Measurements from ENCODE around the gene STK16. TPM values are rescaled to one million over a fixed set of nuclear protein-coding genes. Genes with fewer than 3 reads are reported as not detected.
"Not testable (repeated sequence)": the region's sequence is repeated elsewhere in the genome, so short reads cannot be mapped to it uniquely, and the experiment has no call there.

The STK16 gene
- total and polyA plus RNA-seq, 4 donors = 19.7 to 37.2 (median 24.7) TPM

- DNase-seq (peak; percentile 64 to 86), ATAC-seq (ENCODE audit: low FRiP score) (peak; percentile 47)
- Histone ChIP-seq H3K27me3 (ENCODE audit: control insufficient read depth in 1 of 2, insufficient read depth in 2 of 2, low read length in 1 of 2) (no peaks in the 10 kb centered on the region), H3K9me3 (ENCODE audit: control insufficient read depth, low read length) (no peaks in the 10 kb centered on the region), H3K4me3 (ENCODE audit: low read length in 2 of 2) (peak within 1 kb of the TSS; percentile 75 to 76), H3K4me1 (ENCODE audit: control insufficient read depth in 1 of 2, insufficient read depth in 2 of 2, low read length in 2 of 2) (no peaks in the 10 kb centered on the region), H3K27ac (ENCODE audit: low read depth in 1 of 2, low read length in 2 of 2) (peak within 1 kb of the TSS; percentile 8 to 76), H3K36me3 (ENCODE audit: control insufficient read depth in 1 of 2, insufficient read depth in 2 of 2, low read length in 1 of 2) (no peaks in the 10 kb centered on the region)
- intact Hi-C loops (cut with DNase I) = loop anchor here in 1 of 2 donors (2.0 kb wide), 3 partner anchors 26 to 42 kb away; partner anchors contain the start of genes ABCB6 and DNAJB2
- WGBS, 2 donors = 10 to 11% methylated on average over 46 to 49 of the region's 49 CpGs
Observed at GRCh38 chr2:219252900-219253752, 7.8 kb downstream of the STK16 start, which contains the start of gene TUBA4B. Gene TUBA4B, plus strand, starts transcription at chr2:219253243. Its CDS starts 165 bp downstream, at chr2:219253408.

- H3K4me1 ChIP-seq (ENCODE audit: control insufficient read depth in 1 of 2, insufficient read depth in 2 of 2, low read length in 2 of 2) = no peaks in the 10 kb centered on the region
- intact Hi-C loops (cut with DNase I) = loop anchor here in 1 of 2 donors (2.0 kb wide), 3 partner anchors 25 to 41 kb away; partner anchors contain the start of genes ABCB6 and DNAJB2
- WGBS, 2 donors = 0% methylated on average over 60 to 76 of the region's 76 CpGs
- no peaks in the 10 kb centered on the region for H3K27me3 ChIP-seq (ENCODE audit: control insufficient read depth in 1 of 2, insufficient read depth in 2 of 2, low read length in 1 of 2)
- peak within 1 kb of the TSS; percentile 8 to 76 for H3K27ac ChIP-seq (ENCODE audit: low read depth in 1 of 2, low read length in 2 of 2)
- H3K9me3 ChIP-seq (ENCODE audit: control insufficient read depth, low read length) = no peaks in the 10 kb centered on the region
- H3K4me3 ChIP-seq (ENCODE audit: low read length in 2 of 2) = peak within 1 kb of the TSS; percentile 75 to 76
- peak; percentile 90 to 95 for DNase-seq
- H3K36me3 ChIP-seq (ENCODE audit: control insufficient read depth in 1 of 2, insufficient read depth in 2 of 2, low read length in 1 of 2) = no peaks in the 10 kb centered on the region
- ATAC-seq (ENCODE audit: low FRiP score) = peak; percentile 93
Observed at GRCh38 chr2:219253753-219254589, 8.7 kb downstream of the STK16 start, which contains the start of gene TUBA4A. Gene TUBA4A, minus strand, starts transcription at chr2:219253918. Its CDS starts 60 bp downstream, at chr2:219253858.

GRCh38 chr2:219254590-219255201 is 9.4 kb downstream of the STK16 start:
- H3K4me3 ChIP-seq (ENCODE audit: low read length in 2 of 2) = peak overlapping the region; percentile 46 to 75
- no peak for DNase-seq
- no peaks in the 10 kb centered on the region for H3K9me3 ChIP-seq (ENCODE audit: control insufficient read depth, low read length)
- 27 to 30% methylated on average over 11 to 12 of the region's 12 CpGs for WGBS, 2 donors
- H3K27ac ChIP-seq (ENCODE audit: low read depth in 1 of 2, low read length in 2 of 2) = no peak overlapping the region
- no peaks in the 10 kb centered on the region for H3K36me3 ChIP-seq (ENCODE audit: control insufficient read depth in 1 of 2, insufficient read depth in 2 of 2, low read length in 1 of 2)
- H3K4me1 ChIP-seq (ENCODE audit: control insufficient read depth in 1 of 2, insufficient read depth in 2 of 2, low read length in 2 of 2) = no peaks in the 10 kb centered on the region
- H3K27me3 ChIP-seq (ENCODE audit: control insufficient read depth in 1 of 2, insufficient read depth in 2 of 2, low read length in 1 of 2) = no peaks in the 10 kb centered on the region
- intact Hi-C loops (cut with DNase I) = no loop called here
- no peak for ATAC-seq (ENCODE audit: low FRiP score)

DNA sequence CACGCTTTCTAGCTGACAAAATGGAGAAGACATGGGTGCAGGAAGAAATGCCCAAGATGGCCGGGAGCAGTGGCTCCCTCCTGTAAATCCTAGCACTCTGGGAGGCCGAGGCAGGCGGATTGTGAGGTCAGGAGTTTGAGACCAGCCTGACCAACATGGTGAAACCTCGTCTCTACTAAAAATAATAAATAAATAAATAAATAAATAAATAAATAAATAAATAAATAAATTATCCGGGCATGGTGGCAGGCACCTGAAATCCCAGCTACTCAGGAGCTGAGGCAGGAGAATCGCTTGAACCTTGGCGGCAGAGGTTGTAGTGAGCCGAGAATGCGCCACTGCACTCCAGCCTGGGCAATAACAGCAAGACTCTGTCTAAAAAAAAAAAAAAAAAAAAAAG is 13.7 kb downstream of the STK16 start:
- not testable (repeated sequence) for ATAC-seq (ENCODE audit: low FRiP score); H3K36me3 ChIP-seq (ENCODE audit: control insufficient read depth in 1 of 2, insufficient read depth in 2 of 2, low read length in 1 of 2); H3K4me3 ChIP-seq (ENCODE audit: low read length in 2 of 2); H3K27me3 ChIP-seq (ENCODE audit: control insufficient read depth in 1 of 2, insufficient read depth in 2 of 2, low read length in 1 of 2); H3K4me1 ChIP-seq (ENCODE audit: control insufficient read depth in 1 of 2, insufficient read depth in 2 of 2, low read length in 2 of 2); H3K9me3 ChIP-seq (ENCODE audit: control insufficient read depth, low read length); H3K27ac ChIP-seq (ENCODE audit: low read depth in 1 of 2, low read length in 2 of 2)
- 83 to 86% methylated on average over 10 of the region's 10 CpGs for WGBS, 2 donors
- intact Hi-C loops (cut with DNase I) = loop anchor here in 1 of 2 donors (2.0 kb wide), 1 partner anchor 14 kb away; no protein-coding TSS in a partner anchor
- peak in 1 of 2 donors; percentile 35 for DNase-seq

DNA sequence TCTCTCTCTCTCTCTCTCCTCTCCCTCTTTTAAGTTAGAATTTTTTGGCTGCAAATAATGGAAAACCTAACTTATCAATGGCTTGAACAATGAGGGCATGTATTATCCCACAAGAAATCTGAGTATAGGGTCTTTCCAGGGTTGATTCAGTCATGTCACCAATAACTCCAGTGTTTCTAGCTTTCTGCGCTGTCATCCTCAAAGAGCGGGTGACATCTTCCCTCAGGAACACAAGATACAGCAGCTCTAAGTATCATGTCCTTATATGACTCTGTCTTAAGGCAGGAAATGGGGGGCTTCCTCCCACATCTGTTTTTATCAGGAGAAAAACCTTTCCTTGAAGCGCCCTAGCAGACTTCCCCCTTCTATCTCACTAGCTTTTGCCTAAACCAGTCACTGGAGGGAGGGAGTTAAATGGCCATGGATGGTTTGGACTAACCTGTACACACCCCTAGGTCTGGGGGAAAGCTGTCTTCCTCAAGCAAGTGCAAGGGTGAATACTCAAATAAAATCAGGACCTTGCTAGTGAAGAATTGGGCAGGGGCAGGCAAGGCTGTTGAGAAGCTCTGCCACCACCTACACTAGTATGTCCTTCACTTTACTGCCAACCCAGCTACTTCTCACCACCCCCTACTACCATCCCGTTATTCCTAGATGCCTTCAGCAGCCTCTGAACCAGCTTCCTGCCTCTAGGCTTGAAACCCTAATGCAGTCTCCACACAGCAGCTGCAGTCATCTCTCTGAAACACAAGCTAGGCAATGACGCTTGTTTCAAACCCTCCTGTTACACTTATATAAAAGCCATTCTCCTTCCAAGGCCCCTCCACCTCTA is 16.0 kb downstream of the STK16 start:
- Histone ChIP-seq H3K4me3 (ENCODE audit: low read length in 2 of 2) (no peak overlapping the region), H3K9me3 (ENCODE audit: control insufficient read depth, low read length) (no peaks in the 10 kb centered on the region), H3K4me1 (ENCODE audit: control insufficient read depth in 1 of 2, insufficient read depth in 2 of 2, low read length in 2 of 2) (no peaks in the 10 kb centered on the region), H3K36me3 (ENCODE audit: control insufficient read depth in 1 of 2, insufficient read depth in 2 of 2, low read length in 1 of 2) (no peaks in the 10 kb centered on the region), H3K27me3 (ENCODE audit: control insufficient read depth in 1 of 2, insufficient read depth in 2 of 2, low read length in 1 of 2) (no peaks in the 10 kb centered on the region), H3K27ac (ENCODE audit: low read depth in 1 of 2, low read length in 2 of 2) (no peak overlapping the region)
- ATAC-seq (ENCODE audit: low FRiP score) (no peak), DNase-seq (peak in 1 of 2 donors; percentile 17)
- WGBS, 2 donors = 67 to 74% methylated on average over 5 of the region's 5 CpGs
- intact Hi-C loops (cut with DNase I) = no loop called here

- peak in 1 of 2 donors; percentile 55 for DNase-seq
- H3K4me1 ChIP-seq (ENCODE audit: control insufficient read depth in 1 of 2, insufficient read depth in 2 of 2, low read length in 2 of 2) = no peaks in the 10 kb centered on the region
- ATAC-seq (ENCODE audit: low FRiP score) = no peak
- no peaks in the 10 kb centered on the region for H3K27me3 ChIP-seq (ENCODE audit: control insufficient read depth in 1 of 2, insufficient read depth in 2 of 2, low read length in 1 of 2)
- intact Hi-C loops (cut with DNase I) = no loop called here
- no peaks in the 10 kb centered on the region for H3K9me3 ChIP-seq (ENCODE audit: control insufficient read depth, low read length)
- 89 to 90% methylated on average over 5 of the region's 5 CpGs for WGBS, 2 donors
- H3K4me3 ChIP-seq (ENCODE audit: low read length in 2 of 2) = no peak overlapping the region
- H3K27ac ChIP-seq (ENCODE audit: low read depth in 1 of 2, low read length in 2 of 2) = no peak overlapping the region
- no peaks in the 10 kb centered on the region for H3K36me3 ChIP-seq (ENCODE audit: control insufficient read depth in 1 of 2, insufficient read depth in 2 of 2, low read length in 1 of 2)
Observed at GRCh38 chr2:219266232-219266631, 21.0 kb downstream of the STK16 start.

DNA sequence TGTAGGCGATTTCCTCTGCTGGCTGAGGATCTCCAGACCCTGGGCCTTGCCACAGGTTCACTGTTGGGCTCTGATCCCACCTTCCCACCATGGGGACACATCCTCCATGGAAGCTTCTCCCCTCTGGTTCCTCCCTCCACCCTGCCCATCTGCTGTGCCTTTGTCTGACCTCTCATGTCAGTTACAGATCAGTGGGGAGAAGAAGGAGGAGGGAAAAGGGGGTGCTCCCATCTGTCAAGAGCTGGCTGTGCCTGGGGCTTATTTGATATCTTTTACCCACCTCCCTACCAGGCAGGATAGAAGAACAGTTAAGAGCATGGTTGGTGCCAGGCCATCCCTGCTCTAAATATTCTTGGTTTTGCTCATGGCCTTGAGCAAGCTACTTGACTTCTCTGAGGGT is 21.6 kb downstream of the STK16 start:
- 90 to 100% methylated on average over 1 of the region's 1 CpG for WGBS, 2 donors
- Histone ChIP-seq H3K36me3 (ENCODE audit: control insufficient read depth in 1 of 2, insufficient read depth in 2 of 2, low read length in 1 of 2) (no peaks in the 10 kb centered on the region), H3K9me3 (ENCODE audit: control insufficient read depth, low read length) (no peaks in the 10 kb centered on the region), H3K27ac (ENCODE audit: low read depth in 1 of 2, low read length in 2 of 2) (no peak overlapping the region), H3K27me3 (ENCODE audit: control insufficient read depth in 1 of 2, insufficient read depth in 2 of 2, low read length in 1 of 2) (no peaks in the 10 kb centered on the region), H3K4me3 (ENCODE audit: low read length in 2 of 2) (no peak overlapping the region), H3K4me1 (ENCODE audit: control insufficient read depth in 1 of 2, insufficient read depth in 2 of 2, low read length in 2 of 2) (no peaks in the 10 kb centered on the region)
- intact Hi-C loops (cut with DNase I) = no loop called here
- DNase-seq = peak in 1 of 2 donors; percentile 6
- no peak for ATAC-seq (ENCODE audit: low FRiP score)
